Large intestine (tissue), 3 donors: ENCODE data around the gene ZNF710. TPM values are rescaled to one million over a fixed set of nuclear protein-coding genes. Genes with fewer than 3 reads are reported as not detected.
"Not testable (repeated sequence)": the region's sequence is repeated elsewhere in the genome, so short reads cannot be mapped to it uniquely, and the experiment has no call there.

Source experiments
- DNase-seq, 2 donors: peaks; one replicate each; pipeline versions ENCODE4 v3.0.0 to v3.0.0-alpha.2; 2013
- H3K27ac ChIP-seq: one replicate; pipeline ENCODE4 v1.5.1; 2013; ENCODE audit warnings: low read length
- H3K27me3 ChIP-seq: 2 replicates; pipeline ENCODE4 v1.6.1; 2013; ENCODE audit warnings: low read length; ENCODE audit not compliant: control insufficient read depth, insufficient read depth
- H3K36me3 ChIP-seq: 2 replicates; pipeline ENCODE4 v1.6.1; 2013; ENCODE audit warnings: low read length; ENCODE audit not compliant: control insufficient read depth, insufficient read depth
- H3K4me1 ChIP-seq: one replicate; pipeline ENCODE4 v1.6.1; 2013; ENCODE audit warnings: low read length; ENCODE audit not compliant: control insufficient read depth, insufficient read depth
- H3K4me3 ChIP-seq: one replicate; pipeline ENCODE4 v1.5.1; 2013; ENCODE audit warnings: low read length
- H3K9me3 ChIP-seq: one replicate; pipeline ENCODE4 v1.6.1; 2013; ENCODE audit warnings: mild to moderate bottlenecking, low read depth, low read length, moderate library complexity; ENCODE audit not compliant: control insufficient read depth
- WGBS: methylation state at CpG from one replicate; pipeline ENCODE4 v1.1.5; 2013; ENCODE audit warnings: low lambda C conversion rate; ENCODE audit not compliant: insufficient coverage; 5-methylcytosine and 5-hydroxymethylcytosine counted together
- polyA plus RNA-seq: library from polyadenylated mRNA; unstranded; fragments of 120-200 nt; gene quantifications from one replicate; pipeline ENCODE4 v1.2.1, GENCODE V29; 2013

The ZNF710 gene
- polyA plus RNA-seq, 1 donor, result 22.6 TPM

DNA sequence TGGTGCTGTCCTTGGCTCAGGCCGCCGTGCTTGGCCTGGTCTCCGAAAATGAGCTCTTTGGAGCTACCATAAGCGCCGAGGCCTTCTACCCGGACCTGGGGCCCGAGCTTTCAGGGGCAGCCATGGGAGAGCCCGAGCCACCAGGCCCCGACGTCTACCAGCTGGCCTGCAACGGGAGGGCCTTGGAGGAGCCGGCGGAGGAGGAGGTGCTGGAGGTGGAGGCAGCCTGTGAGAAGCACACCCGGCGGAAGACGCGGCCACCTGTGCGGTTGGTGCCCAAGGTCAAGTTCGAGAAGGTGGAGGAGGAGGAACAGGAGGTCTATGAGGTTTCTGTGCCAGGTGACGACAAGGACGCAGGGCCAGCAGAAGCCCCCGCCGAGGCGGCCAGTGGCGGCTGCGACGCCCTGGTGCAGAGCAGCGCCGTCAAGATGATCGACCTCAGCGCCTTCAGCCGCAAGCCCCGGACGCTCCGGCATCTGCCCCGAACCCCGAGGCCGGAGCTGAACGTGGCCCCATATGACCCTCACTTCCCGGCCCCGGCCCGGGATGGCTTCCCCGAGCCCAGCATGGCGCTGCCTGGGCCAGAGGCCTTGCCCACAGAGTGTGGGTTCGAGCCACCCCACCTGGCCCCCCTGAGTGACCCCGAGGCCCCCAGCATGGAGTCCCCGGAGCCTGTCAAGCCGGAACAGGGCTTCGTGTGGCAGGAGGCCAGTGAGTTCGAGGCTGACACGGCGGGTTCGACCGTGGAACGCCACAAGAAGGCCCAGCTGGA lies 66.2 kb downstream of the ZNF710 start:
- Histone ChIP-seq H3K9me3 (peaks cover 4% of the 10 kb centered on the region), H3K27me3 (no peaks in the 10 kb centered on the region), H3K36me3 (peaks cover 28% of the 10 kb centered on the region), H3K27ac (no peak overlapping the region), H3K4me1 (peaks cover 36% of the 10 kb centered on the region), H3K4me3 (no peak overlapping the region)
- DNase-seq, result no peak
- WGBS, result no CpG with 5 or more reads among the region's 55 CpGs

DNA sequence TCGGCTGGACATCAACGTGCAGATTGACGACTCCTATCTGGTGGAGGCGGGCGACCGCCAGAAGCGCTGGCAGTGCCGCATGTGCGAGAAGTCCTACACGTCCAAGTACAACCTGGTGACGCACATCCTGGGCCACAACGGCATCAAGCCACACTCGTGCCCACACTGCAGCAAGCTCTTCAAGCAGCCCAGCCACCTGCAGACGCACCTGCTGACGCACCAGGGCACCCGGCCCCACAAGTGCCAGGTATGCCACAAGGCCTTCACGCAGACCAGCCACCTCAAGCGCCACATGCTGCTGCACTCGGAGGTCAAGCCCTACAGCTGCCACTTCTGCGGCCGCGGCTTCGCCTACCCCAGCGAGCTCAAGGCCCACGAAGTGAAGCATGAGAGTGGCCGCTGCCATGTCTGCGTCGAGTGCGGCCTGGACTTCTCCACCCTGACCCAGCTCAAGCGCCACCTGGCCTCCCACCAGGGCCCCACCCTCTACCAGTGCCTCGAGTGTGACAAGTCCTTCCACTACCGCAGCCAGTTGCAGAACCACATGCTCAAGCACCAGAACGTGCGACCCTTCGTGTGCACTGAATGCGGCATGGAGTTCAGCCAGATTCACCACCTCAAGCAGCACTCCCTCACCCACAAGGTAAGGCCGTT lies 67.0 kb downstream of the ZNF710 start:
- H3K36me3 ChIP-seq, result peaks cover 32% of the 10 kb centered on the region
- H3K27ac ChIP-seq, result no peak overlapping the region
- peaks cover 36% of the 10 kb centered on the region for H3K4me1 ChIP-seq
- no peak overlapping the region for H3K4me3 ChIP-seq
- DNase-seq, result no peak
- WGBS, result 90% methylated on average over 2 of the region's 37 CpGs
- H3K9me3 ChIP-seq, result peaks cover 4% of the 10 kb centered on the region
- no peaks in the 10 kb centered on the region for H3K27me3 ChIP-seq

DNA sequence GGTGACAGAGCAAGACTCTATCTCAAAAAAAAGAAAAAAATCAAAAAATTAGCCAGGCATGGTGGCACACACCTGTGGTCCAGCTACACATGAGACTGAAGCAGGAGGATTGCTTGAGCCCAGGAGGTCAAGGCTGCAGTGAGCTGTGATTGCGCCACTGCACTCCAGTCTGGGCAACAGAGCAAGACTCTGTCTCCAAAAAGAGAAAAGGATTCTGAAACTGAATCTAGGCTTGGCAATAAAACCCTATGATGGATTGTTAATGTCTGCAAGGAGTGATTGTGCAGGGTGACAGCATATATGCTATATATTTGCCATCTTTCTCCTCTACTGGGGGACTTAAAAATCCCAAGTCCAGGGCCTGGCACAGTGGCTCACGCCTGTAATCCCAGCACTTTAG lies 69.5 kb downstream of the ZNF710 start:
- not testable (repeated sequence) for H3K27me3 ChIP-seq, H3K4me3 ChIP-seq, DNase-seq, H3K9me3 ChIP-seq
- H3K4me1 ChIP-seq, result peaks cover 47% of the 10 kb centered on the region
- peaks cover 53% of the 10 kb centered on the region for H3K36me3 ChIP-seq
- H3K27ac ChIP-seq, result peak overlapping the region; percentile 25
- WGBS, result no CpG with 5 or more reads among the region's 2 CpGs

DNA sequence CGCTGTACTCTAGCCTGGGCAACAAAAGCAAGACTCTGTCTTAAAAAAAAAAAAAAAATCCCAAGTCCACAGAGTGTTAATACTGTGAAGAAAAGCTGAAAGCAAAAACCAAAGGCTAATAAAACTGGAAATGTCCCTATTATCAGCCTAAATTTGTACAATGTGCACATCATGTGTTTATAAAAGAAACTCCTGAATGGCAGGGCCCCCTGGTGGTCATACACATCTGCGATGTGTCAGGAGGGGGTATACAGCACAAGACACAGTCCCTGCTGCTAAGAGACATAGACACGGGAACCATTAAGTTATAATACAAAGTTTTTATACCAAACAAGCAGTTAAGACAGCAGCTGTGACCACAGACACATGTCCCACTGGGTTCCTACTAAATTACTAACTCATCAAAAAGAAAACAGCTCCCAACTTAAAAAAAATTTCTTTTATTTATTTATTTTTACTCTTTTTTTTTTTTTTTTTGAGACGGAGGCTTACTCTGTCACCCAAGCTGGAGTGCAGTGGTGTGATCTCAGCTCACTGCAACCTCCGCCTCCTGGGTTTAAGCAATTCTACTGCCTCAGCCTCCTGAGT lies 70.2 kb downstream of the ZNF710 start:
- Histone ChIP-seq H3K4me3 (no peak overlapping the region), H3K4me1 (peaks cover 53% of the 10 kb centered on the region), H3K36me3 (peaks cover 58% of the 10 kb centered on the region), H3K27me3 (no peaks in the 10 kb centered on the region), H3K27ac (peak overlapping the region; percentile 73), H3K9me3 (peaks cover 4% of the 10 kb centered on the region)
- peak; percentile 78 to 83 for DNase-seq
- 80% methylated on average over 1 of the region's 5 CpGs for WGBS

DNA sequence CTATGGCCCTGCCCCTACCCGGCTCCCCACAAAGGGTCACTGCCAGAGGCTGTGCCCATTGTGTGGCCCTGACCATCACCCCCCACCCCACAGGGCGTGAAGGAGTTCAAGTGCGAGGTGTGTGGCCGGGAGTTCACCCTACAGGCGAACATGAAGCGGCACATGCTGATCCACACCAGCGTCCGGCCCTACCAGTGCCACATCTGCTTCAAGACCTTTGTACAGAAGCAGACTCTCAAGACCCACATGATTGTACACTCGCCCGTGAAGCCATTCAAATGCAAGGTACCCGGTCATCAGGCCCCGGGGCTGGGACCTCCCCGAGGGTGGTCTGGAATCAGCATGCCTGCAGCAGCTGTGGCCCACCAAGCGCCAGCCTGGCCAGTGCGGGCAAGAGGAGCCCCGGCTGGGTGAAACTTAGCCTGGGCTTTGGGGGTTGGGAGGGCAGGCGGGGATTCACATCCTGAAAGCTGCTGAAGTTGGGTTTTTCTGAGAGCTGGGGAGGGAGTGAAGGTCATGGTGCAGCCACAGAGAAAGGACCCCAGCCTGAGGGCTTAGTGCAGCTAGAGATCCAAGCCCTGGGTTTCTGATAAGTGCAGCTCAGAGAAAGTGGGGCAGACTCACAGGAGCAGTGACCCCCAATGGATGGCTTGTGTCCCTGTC lies 72.0 kb downstream of the ZNF710 start:
- peaks cover 61% of the 10 kb centered on the region for H3K36me3 ChIP-seq
- H3K27ac ChIP-seq, result peak overlapping the region; percentile 73

DNA sequence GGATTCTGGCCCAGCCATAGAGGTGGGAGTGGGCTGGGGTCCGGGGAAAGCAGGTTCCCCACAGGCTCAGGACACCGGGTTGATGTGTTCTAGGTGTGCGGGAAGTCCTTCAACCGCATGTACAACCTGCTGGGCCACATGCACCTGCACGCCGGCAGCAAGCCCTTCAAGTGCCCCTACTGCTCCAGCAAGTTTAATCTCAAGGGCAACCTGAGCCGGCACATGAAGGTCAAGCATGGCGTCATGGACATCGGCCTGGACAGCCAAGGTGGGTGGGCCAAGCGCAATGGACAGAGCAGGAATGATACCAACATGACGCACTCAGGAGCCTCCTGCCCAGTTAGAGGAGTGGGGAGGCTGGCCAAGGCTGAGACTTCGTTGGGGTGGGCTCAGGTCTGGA lies 72.9 kb downstream of the ZNF710 start:
- peaks cover 57% of the 10 kb centered on the region for H3K4me1 ChIP-seq
- H3K36me3 ChIP-seq, result peaks cover 63% of the 10 kb centered on the region
- no peak overlapping the region for H3K4me3 ChIP-seq
- no peak for DNase-seq
- H3K27me3 ChIP-seq, result no peaks in the 10 kb centered on the region
- WGBS, result no CpG with 5 or more reads among the region's 12 CpGs
- peak overlapping the region; percentile 87 for H3K27ac ChIP-seq
- H3K9me3 ChIP-seq, result no peaks in the 10 kb centered on the region

More for the DNA sequence above, 72.0 kb downstream of the ZNF710 start:
- Histone ChIP-seq H3K4me1 (peaks cover 57% of the 10 kb centered on the region), H3K4me3 (no peak overlapping the region), H3K9me3 (no peaks in the 10 kb centered on the region), H3K27me3 (no peaks in the 10 kb centered on the region)
- peak; percentile 60 to 68 for DNase-seq
- no CpG with 5 or more reads among the region's 17 CpGs for WGBS

DNA sequence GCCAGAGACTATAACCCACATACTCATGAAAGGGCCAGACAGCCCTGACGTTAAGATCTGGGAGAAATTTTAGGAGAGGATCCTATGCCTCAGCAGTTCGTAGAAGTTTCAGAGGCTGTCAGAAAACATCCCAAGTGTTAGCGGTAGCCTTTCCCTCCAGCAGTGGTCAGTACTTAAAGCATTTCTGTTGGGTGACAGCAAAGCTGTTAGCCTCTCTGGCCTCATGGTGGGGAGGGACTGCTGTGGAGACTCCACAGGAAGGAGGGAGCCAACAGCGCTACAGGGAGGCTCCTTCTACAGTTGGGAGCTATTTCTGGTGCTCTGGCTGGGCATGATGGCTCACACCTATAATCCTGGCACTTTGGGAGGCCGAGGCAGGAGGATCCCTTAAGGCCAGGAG lies 73.8 kb downstream of the ZNF710 start:
- no CpG with 5 or more reads among the region's 5 CpGs for WGBS
- H3K27me3 ChIP-seq, result no peaks in the 10 kb centered on the region
- peaks cover 62% of the 10 kb centered on the region for H3K36me3 ChIP-seq
- no peak overlapping the region for H3K4me3 ChIP-seq
- H3K4me1 ChIP-seq, result peaks cover 57% of the 10 kb centered on the region
- no peaks in the 10 kb centered on the region for H3K9me3 ChIP-seq
- H3K27ac ChIP-seq, result peak overlapping the region; percentile 87
- DNase-seq, result no peak

DNA sequence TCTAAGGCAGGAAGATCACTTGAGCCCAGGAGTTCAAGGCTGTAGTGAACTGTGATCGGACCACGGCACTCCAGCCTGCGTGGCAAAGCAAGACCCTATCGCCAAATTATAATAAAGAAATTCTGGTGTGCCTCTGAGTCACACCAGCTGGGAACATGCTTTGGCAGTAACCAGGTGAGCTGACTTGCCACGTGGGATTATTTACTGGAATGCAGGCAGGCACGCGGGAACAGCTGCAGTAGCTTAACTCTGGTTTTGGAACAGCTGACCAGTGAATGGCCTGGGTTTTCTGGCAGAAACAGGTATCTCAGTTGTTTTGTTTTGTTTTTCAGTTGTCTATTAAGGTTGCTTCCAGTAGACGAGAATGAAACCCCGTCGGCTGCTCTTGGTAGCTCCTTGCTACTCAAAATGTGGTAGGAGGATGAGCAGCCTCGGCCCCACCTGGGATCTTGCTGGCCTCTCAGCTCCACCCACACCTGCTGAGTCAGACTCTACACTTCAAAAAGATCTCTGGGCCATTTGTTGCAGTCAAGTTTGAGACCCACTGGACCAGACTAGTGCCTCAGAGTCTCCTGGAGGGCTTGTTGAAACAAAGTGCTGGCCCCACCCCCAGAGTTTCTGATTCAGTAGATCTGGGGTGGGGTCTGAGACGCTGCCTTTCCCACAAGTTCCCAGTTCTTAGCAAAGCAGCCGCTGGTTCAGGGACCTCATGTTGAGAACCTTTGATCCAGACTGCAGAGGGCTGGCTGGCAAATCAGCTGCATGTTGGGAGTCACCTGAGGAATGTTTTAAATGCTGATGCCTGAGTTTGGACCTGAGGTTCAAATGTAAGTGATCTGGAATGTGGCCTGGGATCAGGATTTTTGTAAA lies 74.5 kb downstream of the ZNF710 start:
- H3K36me3 ChIP-seq, result peaks cover 66% of the 10 kb centered on the region

DNA sequence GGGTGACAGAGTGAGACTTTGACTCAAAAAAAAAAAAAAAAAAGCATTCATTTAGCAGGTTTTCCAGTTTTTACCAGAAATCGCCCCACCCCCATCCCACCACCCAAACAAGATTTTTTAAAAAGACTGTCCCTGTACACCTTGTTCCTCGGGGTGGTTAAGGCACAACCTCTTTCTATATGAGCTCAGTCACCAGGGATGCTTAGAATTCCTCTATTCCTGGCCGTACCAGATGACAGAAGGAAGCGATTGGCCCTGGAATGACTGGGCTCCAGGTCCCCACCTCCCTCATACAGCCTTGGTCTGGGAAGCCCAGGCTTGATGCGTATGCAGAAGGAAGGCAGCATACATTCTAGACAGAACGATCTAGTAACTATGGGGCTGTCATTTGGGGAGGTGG lies 75.6 kb downstream of the ZNF710 start:
- Histone ChIP-seq H3K27ac (peak overlapping the region; percentile 30), H3K4me1 (peaks cover 46% of the 10 kb centered on the region), H3K4me3 (no peak overlapping the region), H3K36me3 (peaks cover 73% of the 10 kb centered on the region), H3K9me3 (no peaks in the 10 kb centered on the region), H3K27me3 (no peaks in the 10 kb centered on the region)
- DNase-seq, result no peak
- no CpG with 5 or more reads among the region's 6 CpGs for WGBS

More for the DNA sequence above, 74.5 kb downstream of the ZNF710 start:
- Histone ChIP-seq H3K4me1 (peaks cover 53% of the 10 kb centered on the region), H3K9me3 (no peaks in the 10 kb centered on the region), H3K4me3 (no peak overlapping the region), H3K27me3 (no peaks in the 10 kb centered on the region), H3K27ac (peak overlapping the region; percentile 87)
- peak; percentile 82 to 86 for DNase-seq
- no CpG with 5 or more reads among the region's 13 CpGs for WGBS
